ENCODE results near the gene CPNE4.
A peak's percentile ranks its signal among the peaks of the same experiment; 100 is the strongest.
"Not testable (repeated sequence)": the region's sequence is repeated elsewhere in the genome, so short reads cannot be mapped to it uniquely, and the experiment has no call there.

Gene CPNE4

GRCh38 chr3:131518680-131519079 lies 516.1 kb downstream of the CPNE4 start:
- DNase-seq = no peak

- no peak for DNase-seq
Observed at GRCh38 chr3:131505421-131505820, 529.4 kb downstream of the CPNE4 start.

- DNase-seq = peak; percentile 52
Observed at GRCh38 chr3:131503320-131503635, 531.5 kb downstream of the CPNE4 start.

- peak; percentile 97 for DNase-seq
Observed at GRCh38 chr3:131502530-131503319, 532.1 kb downstream of the CPNE4 start, which contains the start of gene MRPL3. Gene MRPL3, minus strand, starts transcription at chr3:131502971. Its CDS starts 150 bp downstream, at chr3:131502821.

- peak; percentile 37 for DNase-seq
Observed at GRCh38 chr3:131501949-131502348, 532.9 kb downstream of the CPNE4 start.

GRCh38 chr3:131494706-131495105 lies 540.1 kb downstream of the CPNE4 start:
- no peak for DNase-seq

- no peak for DNase-seq
Observed at GRCh38 chr3:131491775-131492174, 543.0 kb downstream of the CPNE4 start.

- no peak for DNase-seq
Observed at GRCh38 chr3:131491084-131491483, 543.7 kb downstream of the CPNE4 start.

GRCh38 chr3:131486545-131486944 lies 548.3 kb downstream of the CPNE4 start:
- not testable (repeated sequence) for DNase-seq

GRCh38 chr3:131485119-131485518 lies 549.7 kb downstream of the CPNE4 start:
- no peak for DNase-seq

GRCh38 chr3:131484496-131485111 lies 550.2 kb downstream of the CPNE4 start:
- DNase-seq = no peak

All from hematopoietic multipotent progenitor cell treated with erythropoietin and hydrocortisone succinate and interleukin-3 and kit ligand, for 6 days (in vitro differentiated cells).